HG02973 (cell line): ENCODE measurements around the gene PDE8A.
"Not testable (repeated sequence)": the region's sequence is repeated elsewhere in the genome, so short reads cannot be mapped to it uniquely, and the experiment has no call there.

Source experiments
- ATAC-seq: cut with Tn5 transposase; IDR thresholded peaks from one replicate; pipeline ENCODE4 v1.9.1; 2021; ENCODE audit warnings: moderate library complexity; ENCODE audit not compliant: unreplicated experiment

PDE8A gene

GRCh38 chr15:84960391-84961113 is 21.1 kb upstream of the PDE8A start:
- ATAC-seq = no peak

GRCh38 chr15:84961114-84961452 is 20.6 kb upstream of the PDE8A start:
- no peak for ATAC-seq

DNA sequence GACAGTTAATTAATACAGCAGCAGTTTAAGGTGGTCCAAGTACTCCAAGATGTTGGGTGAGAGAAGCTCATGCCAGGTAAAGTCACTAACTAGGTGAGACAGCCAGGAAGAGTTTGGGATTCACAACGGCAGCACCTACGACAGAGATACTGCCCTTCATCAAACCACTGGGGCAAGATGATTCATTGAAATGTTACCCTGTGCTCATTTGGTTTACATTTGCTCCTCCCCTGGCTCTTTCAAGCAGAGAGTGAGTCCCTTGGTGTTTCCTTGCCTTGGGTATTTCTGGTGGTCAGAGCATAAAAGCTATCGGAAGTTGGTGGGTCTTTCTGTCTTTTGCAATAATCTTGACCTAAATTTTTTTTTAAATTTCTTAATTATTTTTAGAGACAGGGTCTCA is 19.9 kb upstream of the PDE8A start:
- ATAC-seq = no peak

GRCh38 chr15:84962955-84963354 is 18.7 kb upstream of the PDE8A start:
- no peak for ATAC-seq

DNA sequence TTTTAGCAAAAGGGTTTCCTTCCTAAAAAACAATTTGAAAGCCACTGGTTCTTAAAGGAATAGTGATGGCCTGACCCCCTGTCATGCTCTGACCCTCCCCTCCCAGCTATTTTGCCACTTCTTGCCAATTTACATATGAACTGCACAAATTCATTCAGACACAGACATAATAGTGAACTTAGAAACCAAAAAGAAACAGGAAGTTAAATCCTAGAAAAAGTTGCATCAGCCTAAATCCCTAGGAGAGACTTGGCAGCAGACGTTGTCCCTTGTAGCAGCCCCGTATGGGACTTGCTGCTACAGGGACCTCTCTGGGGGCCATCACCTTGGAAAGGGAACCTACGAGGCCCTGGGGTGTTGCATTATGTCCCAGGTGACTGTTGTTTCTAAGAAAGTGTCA is 14.3 kb upstream of the PDE8A start:
- ATAC-seq = no peak

DNA sequence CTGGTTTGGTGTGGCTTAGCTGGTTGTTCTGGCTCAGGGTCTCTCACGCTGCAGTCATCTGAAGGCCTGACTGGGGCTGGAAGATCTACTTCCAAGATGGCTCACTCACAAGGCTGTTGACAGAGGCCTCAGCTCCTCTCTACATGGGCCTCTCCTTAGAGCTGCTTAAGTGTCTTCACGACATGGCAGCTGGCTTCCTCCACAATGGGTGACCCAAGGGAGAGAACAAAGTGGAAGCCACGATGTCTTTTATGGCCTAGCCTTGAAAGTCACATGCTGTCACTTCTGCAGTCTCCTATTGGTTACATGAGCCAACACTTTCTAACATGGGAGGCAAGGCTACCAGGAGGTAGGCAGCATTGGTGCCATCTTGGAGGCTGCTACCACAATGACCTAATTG is 13.4 kb upstream of the PDE8A start:
- ATAC-seq = no peak

- ATAC-seq = no peak
These were observed 12.4 kb upstream of the PDE8A start for GRCh38 chr15:84969257-84969656.

GRCh38 chr15:84970843-84971242 is 10.8 kb upstream of the PDE8A start:
- no peak for ATAC-seq

- ATAC-seq = no peak
These were observed 7.9 kb upstream of the PDE8A start for GRCh38 chr15:84973492-84974460.

DNA sequence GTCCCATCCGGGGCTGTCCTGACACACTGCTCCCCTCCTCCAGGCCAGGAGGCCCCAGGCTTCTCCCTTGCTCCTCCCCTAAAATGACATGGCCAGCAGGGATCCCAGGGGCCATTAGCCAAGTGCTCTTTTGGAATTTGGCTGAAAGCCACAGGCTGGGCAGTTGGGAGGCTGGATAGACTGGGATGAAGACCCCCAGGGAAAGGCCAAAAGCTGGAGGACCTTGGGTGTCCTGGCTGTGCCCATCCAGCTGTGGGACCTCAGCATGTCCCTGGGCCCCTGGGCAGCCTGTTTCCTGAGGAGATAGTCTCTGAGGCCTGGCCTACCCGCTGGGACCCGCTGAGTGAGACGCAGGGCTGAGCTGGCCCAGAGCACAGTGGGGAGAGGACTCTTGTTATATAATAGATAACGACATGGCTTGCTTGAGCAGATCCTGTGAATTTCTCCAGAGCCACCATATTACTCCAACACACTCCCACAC is 5.7 kb upstream of the PDE8A start:
- no peak for ATAC-seq

- ATAC-seq = no peak
These were observed 4.8 kb upstream of the PDE8A start for GRCh38 chr15:84976746-84977345.

DNA sequence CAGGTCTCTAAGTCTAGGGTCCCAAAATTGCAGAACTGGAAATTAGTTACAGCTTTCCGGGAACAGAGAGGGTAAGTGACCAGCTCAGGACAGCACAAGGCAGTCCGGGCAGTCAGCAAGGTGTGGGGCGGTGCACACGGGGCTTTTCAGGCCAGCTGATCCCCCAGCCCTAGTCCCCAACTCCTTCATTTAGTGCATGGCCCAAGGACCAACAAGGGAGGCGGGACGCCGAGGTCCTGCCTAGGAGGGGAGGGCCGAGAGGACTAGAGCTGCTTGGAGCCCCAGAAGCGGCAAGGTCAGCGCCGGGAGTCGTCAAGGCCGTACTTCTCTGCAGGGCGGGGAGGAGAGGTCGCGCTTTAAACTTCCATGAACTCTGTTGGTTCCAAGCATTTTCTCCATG is 2.0 kb upstream of the PDE8A start:
- no peak for ATAC-seq

DNA sequence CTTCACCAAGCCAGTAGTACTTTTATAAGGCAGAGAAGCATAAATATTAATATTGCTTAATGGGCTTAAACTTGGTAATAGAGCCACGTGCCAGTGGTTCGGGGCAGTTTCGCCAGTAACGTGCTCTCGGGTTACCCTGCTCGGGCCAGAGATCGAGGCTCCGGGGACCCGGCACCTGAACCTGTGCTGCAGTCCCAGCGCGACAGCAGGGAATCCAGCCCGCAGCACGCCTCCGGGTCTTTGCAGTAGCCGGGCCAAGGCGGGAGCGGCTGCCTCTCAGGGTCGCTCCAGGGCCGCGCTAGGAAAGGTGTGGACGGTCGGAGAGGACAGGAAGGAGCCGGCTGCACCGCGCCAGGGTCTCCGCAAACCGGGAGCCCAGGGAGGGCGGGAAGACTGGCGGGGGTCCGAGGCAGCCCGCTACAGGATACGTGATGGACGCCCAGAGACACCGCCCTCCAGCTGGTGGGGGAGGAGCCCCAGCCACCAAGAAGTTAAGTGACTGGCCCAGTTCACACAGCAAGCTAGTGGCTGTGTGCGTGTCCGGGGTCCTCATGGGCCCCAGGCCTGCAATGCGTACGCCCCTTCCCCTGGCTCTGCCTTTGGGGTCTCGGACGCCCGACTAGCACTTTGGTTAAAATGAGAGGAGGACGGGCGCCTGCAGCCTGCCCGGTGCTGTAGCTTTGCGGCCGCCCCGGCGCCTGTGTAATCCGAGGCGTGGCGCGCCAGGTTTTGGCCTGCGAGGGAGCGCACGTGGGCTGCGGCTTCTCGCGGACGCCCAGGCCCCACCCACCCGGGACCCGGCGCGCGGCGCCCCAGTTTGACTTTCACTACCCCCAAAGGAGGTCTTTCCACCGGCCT is 1.2 kb upstream of the PDE8A start:
- ATAC-seq = peak; percentile 50

DNA sequence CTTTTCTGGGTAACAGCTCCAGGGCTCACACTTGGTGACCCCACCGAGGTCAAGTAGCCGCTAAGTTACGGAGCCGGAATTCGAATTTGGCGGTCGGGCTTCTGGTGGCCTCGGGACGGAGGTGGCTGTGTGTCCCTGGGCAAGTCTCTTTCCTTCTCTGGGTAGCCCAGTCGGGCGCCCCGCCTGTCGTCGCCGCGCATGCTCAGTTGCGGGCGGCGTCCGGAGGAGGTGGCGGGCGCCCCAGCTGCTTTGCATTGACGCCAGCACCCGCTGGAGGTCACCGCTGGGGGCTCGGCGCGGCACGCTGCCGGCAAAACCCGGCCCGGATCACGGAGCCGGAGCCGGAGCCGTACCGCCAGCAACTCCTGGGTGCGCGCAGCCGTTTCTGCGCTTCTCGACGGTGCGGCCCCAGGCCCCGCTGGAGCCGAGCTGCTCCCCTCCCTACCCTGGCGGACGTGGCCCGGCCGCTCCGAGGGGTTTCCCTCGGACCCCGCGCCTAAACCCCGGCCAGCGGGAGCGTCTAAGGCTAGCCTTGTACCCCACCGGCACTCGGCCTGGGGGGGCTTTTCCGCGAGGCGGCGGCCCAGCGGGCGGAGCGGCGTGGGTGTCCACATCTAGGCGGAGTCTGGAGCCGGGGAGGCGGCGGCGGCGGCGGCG is 474 bp upstream of the PDE8A start:
- peak; percentile 69 for ATAC-seq

- no peak for ATAC-seq
These were observed 755 bp downstream of the PDE8A start for GRCh38 chr15:84982301-84982920.

- ATAC-seq = no peak
These were observed 1.6 kb downstream of the PDE8A start for GRCh38 chr15:84983294-84983693.

DNA sequence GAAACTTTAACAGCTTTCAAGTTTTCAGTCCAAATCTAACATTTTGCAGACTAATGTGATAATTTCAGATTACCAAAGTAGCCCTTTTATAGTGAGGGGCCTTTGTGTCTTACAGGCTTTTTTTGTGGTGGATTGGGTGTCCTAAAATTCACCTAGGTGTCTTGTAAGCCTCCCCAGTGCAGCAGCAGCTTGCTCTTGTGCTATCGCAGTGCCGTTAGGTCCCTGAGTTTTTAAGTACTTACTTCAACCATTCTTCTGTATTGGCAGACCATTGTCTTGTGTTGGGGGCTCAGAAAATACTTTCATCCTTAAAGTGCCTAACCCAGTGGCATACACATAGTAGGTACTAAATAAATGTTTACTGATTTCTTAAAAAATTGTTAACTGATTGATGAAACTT is 2.1 kb downstream of the PDE8A start:
- ATAC-seq = no peak

GRCh38 chr15:84985158-84985557 is 3.5 kb downstream of the PDE8A start:
- no peak for ATAC-seq

- ATAC-seq = not testable (repeated sequence)
These were observed 5.7 kb downstream of the PDE8A start for GRCh38 chr15:84987351-84987750.
